GM12878 (cell line): Measurements from ENCODE around the gene M1AP. TPM values are rescaled to one million over a fixed set of nuclear protein-coding genes. Genes with fewer than 3 reads are reported as not detected.

ENCODE experiments used
- ATAC-seq: fragments of 200-7000 bp; cut with Tn5 transposase; 3 replicates; pipeline ENCODE4 v1.9.1; 2020; ENCODE audit warnings: mild to moderate bottlenecking, moderate library complexity
- BruUV-seq: library from RNA; stranded (reverse); fragments of 400-500 nt; replicated peaks from 2 replicates; lab custom pipeline; 2021; lab: Mats Ljungman, UMichigan
- CTCF ChIA-PET: fragments of 300-600 bp; sonication (Branson Sonifier 250); formaldehyde crosslinking; extraction: SDS; loops from one replicate; lab custom pipeline; 2021; ENCODE audit warnings: inconsistent platforms; lab: Yijun Ruan, JAX
- POLR2A ChIA-PET: fragments of 350-600 bp; formaldehyde crosslinking; extraction: SDS; loops from one replicate; lab custom pipeline; 2021; ENCODE audit warnings: inconsistent platforms; lab: Charles Lee
- RAD21 ChIA-PET: fragments of 300-600 bp; sonication (Branson Sonifier 250); formaldehyde crosslinking; loops from one replicate; lab custom pipeline; 2023; ENCODE audit warnings: antibody characterized with exemption; ENCODE audit not compliant: unreplicated experiment; lab: Charles Lee
- SMC1A ChIA-PET: fragments of 300-600 bp; sonication (Branson Sonifier 250); formaldehyde crosslinking; loops from one replicate; lab custom pipeline; 2023; ENCODE audit not compliant: unreplicated experiment, uncharacterized antibody; lab: Charles Lee
- DNase-seq: peaks from one replicate; pipeline ENCODE4 v3.0.0-alpha.2; 2011; ENCODE audit warnings: low read depth, low spot score
- FAIRE-seq: peaks from 3 replicates; lab custom pipeline; 2011; peaks lifted over from hg19 to GRCh38; lab: Jason Lieb, UNC
- H2AFZ ChIP-seq: 2 replicates; pipeline ENCODE4 v1.6.0; 2011; ENCODE audit warnings: low read depth, low read length, control low read depth; ENCODE audit not compliant: control insufficient read depth
- H3K27ac ChIP-seq: 2 replicates; pipeline ENCODE4 v1.5.1; 2011; ENCODE audit warnings: control low read depth; ENCODE audit not compliant: control insufficient read depth, insufficient read depth
- H3K27me3 ChIP-seq, 2 experiments: replicated peaks in 1 of 2; 2 replicates each; pipeline versions ENCODE4 v1.6.0 to v1.6.1; 2011; ENCODE audit warnings: low read length in 1 of 2; ENCODE audit not compliant: control insufficient read depth in 2 of 2, insufficient read depth in 2 of 2
- H3K36me3 ChIP-seq, 2 experiments: 2 replicates each; pipeline ENCODE4 v1.5.1; 2011; ENCODE audit warnings: low read length in 1 of 2; ENCODE audit not compliant: control insufficient read depth in 2 of 2, insufficient read depth in 2 of 2
- H3K4me1 ChIP-seq: 2 replicates; pipeline ENCODE4 v1.6.1; 2011; ENCODE audit warnings: mild to moderate bottlenecking, low read length, moderate library complexity, mixed read lengths; ENCODE audit not compliant: control insufficient read depth, insufficient read depth
- H3K4me2 ChIP-seq: 2 replicates; pipeline ENCODE4 v1.6.0; 2011; ENCODE audit warnings: control low read depth; ENCODE audit not compliant: control insufficient read depth, insufficient read depth
- H3K4me3 ChIP-seq: fragments of 200-600 bp; sonication (generic); 2 replicates; pipeline ENCODE4 v1.5.1; 2016
- H3K79me2 ChIP-seq: 2 replicates; pipeline ENCODE4 v1.6.0; 2011; ENCODE audit warnings: low read length; ENCODE audit not compliant: control insufficient read depth, insufficient read depth
- H3K9ac ChIP-seq: 2 replicates; pipeline ENCODE4 v1.8.0; 2011; ENCODE audit warnings: low read length, control low read depth, mixed read lengths; ENCODE audit not compliant: control insufficient read depth, insufficient read depth
- H3K9me3 ChIP-seq: replicated peaks from 3 replicates; pipeline ENCODE4 v1.5.1; 2011; ENCODE audit warnings: mild to moderate bottlenecking, low read length; ENCODE audit not compliant: control insufficient read depth, insufficient read depth
- H4K20me1 ChIP-seq: 2 replicates; pipeline ENCODE4 v1.6.0; 2011; ENCODE audit not compliant: control insufficient read depth, insufficient read depth
- ASH2L ChIP-seq: fragments of 300-600, 200-600 bp; sonication (generic); IDR thresholded peaks from 2 replicates; pipeline ENCODE4 v1.6.1; 2017; ENCODE audit warnings: low read depth, mild to moderate bottlenecking, borderline replicate concordance
- BACH1 ChIP-seq: fragments of 450-650 bp; IDR thresholded peaks from 2 replicates; pipeline ENCODE4 v1.6.1; 2017; ENCODE audit warnings: mild to moderate bottlenecking, borderline replicate concordance
- BHLHE40 ChIP-seq, 2 experiments: fragments of 450-650 bp in 1 of 2; IDR thresholded peaks; 2 replicates each; pipeline ENCODE4 v1.6.1; 2011 to 2017; ENCODE audit warnings: low read depth in 2 of 2, borderline replicate concordance in 1 of 2, improper control_type of control experiment in 1 of 2, low read length in 1 of 2, mild to moderate bottlenecking in 1 of 2
- CHD2 ChIP-seq: IDR thresholded peaks from 2 replicates; pipeline ENCODE4 v1.6.1; 2011; ENCODE audit warnings: low read depth, low read length, improper control_type of control experiment, borderline replicate concordance
- EP300 ChIP-seq, 2 experiments: fragments of 150-350 bp in 1 of 2; IDR thresholded peaks; 2 replicates each; pipeline ENCODE4 v1.6.1; 2011 to 2012; ENCODE audit warnings: low read depth in 2 of 2, low read length in 2 of 2, borderline replicate concordance in 1 of 2, improper control_type of control experiment in 1 of 2, inconsistent platforms in 1 of 2; ENCODE audit not compliant: control insufficient read depth in 1 of 2
- ETV6 ChIP-seq, 2 experiments: fragments of 450-650 bp in 1 of 2; IDR thresholded peaks in 1 of 2; conservative IDR thresholded peaks in 1 of 2; 2 replicates each; pipeline ENCODE4 v1.6.1; 2014; ENCODE audit warnings: antibody characterized with exemption in 1 of 2, borderline replicate concordance in 1 of 2, low read depth in 1 of 2, mild to moderate bottlenecking in 1 of 2, moderate library complexity in 1 of 2
- HDAC2 ChIP-seq: fragments of 200-600 bp; sonication (generic); IDR thresholded peaks from 2 replicates; pipeline ENCODE4 v1.6.1; 2017
- IKZF1 ChIP-seq: fragments of 450-650 bp; conservative IDR thresholded peaks from 2 replicates; pipeline ENCODE4 v1.6.1; 2017; ENCODE audit warnings: antibody characterized with exemption, mild to moderate bottlenecking
- LARP7 ChIP-seq: fragments of 450-650 bp; IDR thresholded peaks from 2 replicates; pipeline ENCODE4 v1.6.1; 2017; ENCODE audit warnings: mild to moderate bottlenecking
- MLLT1 ChIP-seq: fragments of 450-650 bp; IDR thresholded peaks from 2 replicates; pipeline ENCODE4 v1.6.1; 2016; ENCODE audit warnings: mild to moderate bottlenecking
- POLR2A ChIP-seq: IDR thresholded peaks from 2 replicates; pipeline ENCODE4 v1.6.1; 2011; ENCODE audit warnings: low read depth, mild to moderate bottlenecking, low read length
- POLR2AphosphoS5 ChIP-seq: IDR thresholded peaks from 2 replicates; pipeline ENCODE4 v1.6.1; 2011; ENCODE audit warnings: mild to moderate bottlenecking, low read length, inconsistent platforms
- RELB ChIP-seq: fragments of 450-650 bp; IDR thresholded peaks from 2 replicates; pipeline ENCODE4 v1.6.1; 2017; ENCODE audit warnings: low read depth, mild to moderate bottlenecking, moderate library complexity
- RFX5 ChIP-seq: IDR thresholded peaks from 2 replicates; pipeline ENCODE4 v1.6.1; 2011; ENCODE audit warnings: low read depth, low read length, improper control_type of control experiment
- SMAD1 ChIP-seq: fragments of 450-650 bp; IDR thresholded peaks from 2 replicates; pipeline ENCODE4 v1.6.1; 2018; ENCODE audit warnings: mild to moderate bottlenecking, low read depth; ENCODE audit not compliant: partially characterized antibody
- SMAD5 ChIP-seq: IDR thresholded peaks from 2 replicates; pipeline ENCODE4 v1.6.1; 2016; ENCODE audit warnings: antibody characterized with exemption, low read depth
- SRF ChIP-seq, 2 experiments: IDR thresholded peaks; 2 replicates each; pipeline ENCODE4 v1.6.1; 2011; ENCODE audit warnings: low read depth in 2 of 2, low read length in 2 of 2, mild to moderate bottlenecking in 1 of 2, moderate library complexity in 1 of 2
- TAF1 ChIP-seq: IDR thresholded peaks from 2 replicates; pipeline ENCODE4 v1.6.1; 2011; ENCODE audit warnings: mild to moderate bottlenecking, low read depth, low read length, borderline replicate concordance
- TCF3 ChIP-seq: IDR thresholded peaks from 2 replicates; pipeline ENCODE4 v1.6.1; 2012; ENCODE audit warnings: low read depth, mild to moderate bottlenecking, low read length, borderline replicate concordance; ENCODE audit not compliant: insufficient read depth
- ZNF622 ChIP-seq: fragments of 450-650 bp; IDR thresholded peaks from 2 replicates; pipeline ENCODE4 v1.6.1; 2017; ENCODE audit warnings: mild to moderate bottlenecking, inconsistent platforms
- WGBS: methylation state at CpG from one replicate; pipeline ENCODE4 v1.1.6; 2016; ENCODE audit warnings: low lambda C conversion rate; ENCODE audit not compliant: insufficient replicate concordance, insufficient coverage; ENCODE audit errors: missing lambda C conversion rate; 5-methylcytosine and 5-hydroxymethylcytosine counted together
- in situ Hi-C: fragments of 300-500 bp; cut with MboI; formaldehyde crosslinking; loops from 9 replicates; pipeline ENCODE4 v1.14.3; 2018; ENCODE audit warnings: mixed read lengths
- intact Hi-C: fragments of 100-400 bp; cut with micrococcal nuclease; formaldehyde crosslinking; loops from one replicate; pipeline ENCODE4 v1.14.2; 2022; ENCODE audit not compliant: unreplicated experiment
- polyA plus RNA-seq, 11 experiments: library from polyadenylated mRNA; depleted of rRNA in 4 of 11; unstranded in 6 of 11; stranded (reverse) in 5 of 11; fragments of >200 nt; fragmentation: Nextera tagmentation in 4 of 11; fragmentation: Illumina TruSeq in 1 of 11; extraction: Ambion mirVana in 4 of 11; extraction: Trizol in 1 of 11; gene quantifications; 1 replicate in 1 of 11; 2 replicates in 10 of 11; pipeline versions ENCODE4 v1.2.1 to v1.2.3, GENCODE V29; 2011 to 2016; ENCODE audit warnings: inconsistent platforms in 2 of 11, missing spikeins in 2 of 11, low read depth in 1 of 11
- total RNA-seq, 4 experiments: library from RNA; depleted of rRNA in 3 of 4; stranded (reverse); fragments of >200 nt in 3 of 4; fragmentation: Illumina TruSeq in 1 of 4; extraction: Trizol in 1 of 4; gene quantifications; 2 replicates each; pipeline versions ENCODE4 v1.2.1 to v1.2.3, GENCODE V29; 2013 to 2021

Gene M1AP
- total and polyA plus RNA-seq, 10 of the 15 experiments (the other 5 are each of a cell fraction or from before 2014, with no cell fraction given), result 0.04 to 0.32 (median 0.16) TPM; not detected in 4

- peaks cover 33% of the 10 kb centered on the region for H3K4me1 ChIP-seq
- H3K4me2 ChIP-seq, result peak overlapping the region; percentile 95
- ChIA-PET RAD21 (interaction anchor here (0.6 to 8.6 kb wide), 7 partner anchors 19 to 91 kb away, joined by 3 to 96 read pairs (median 24); partner anchors contain the start of genes AUP1, HTRA2 and WBP1), SMC1A (interaction anchor here (1.1 to 6.8 kb wide), 8 partner anchors 11 to 42 kb away, joined by 3 to 106 read pairs (median 38); partner anchors contain the start of genes AUP1 and HTRA2), POLR2A (interaction anchor here (1.3 to 17.8 kb wide), 6 partner anchors 10 to 42 kb away, joined by 3 to 441 read pairs (median 6); partner anchors contain the start of genes AUP1, HTRA2 and PCGF1), CTCF (interaction anchor here (0.7 to 14.3 kb wide), 4 partner anchors 10 to 66 kb away, joined by 3 to 115 read pairs (median 52); partner anchors contain the start of genes AUP1, CCDC142, DQX1 and HTRA2)
- TSS peak; percentile 67 for BruUV-seq
- peak overlapping the region; percentile 95 for H3K4me3 ChIP-seq
- WGBS, result 3% methylated on average over 85 of the region's 85 CpGs
- H3K9me3 ChIP-seq, result no peaks in the 10 kb centered on the region
- peak overlapping the region; percentile 82 for H3K9ac ChIP-seq
- ATAC-seq (peak; percentile 57), FAIRE-seq (no peak), DNase-seq (no peak)
- H3K36me3 ChIP-seq, result no peaks in the 10 kb centered on the region; a peak in 1 of 4 replicates
- H3K27ac ChIP-seq, result peak overlapping the region; percentile 67
- intact Hi-C loops, result no loop called here
- no peaks in the 10 kb centered on the region for H3K27me3 ChIP-seq
- in situ Hi-C loops, result no loop called here
- no peaks in the 10 kb centered on the region for H4K20me1 ChIP-seq
- peaks cover 69% of the 10 kb centered on the region for H3K79me2 ChIP-seq
- peak overlapping the region; percentile 71 for H2AFZ ChIP-seq
- TF ChIP-seq ETV6 (conservative IDR thresholded peaks at IDR 0.05 in 1 of 2, IDR thresholded peaks at IDR 0.05 in 1 of 2; ENCODE audit: borderline replicate concordance in 1 of 2, low read depth in 1 of 2) (no peak; a peak in 1 of 4 replicates), HDAC2 (no peak), SMAD5 (peak; percentile 34; the same call in 1 of the 2 replicates), SRF (IDR thresholded peaks at IDR 0.05; ENCODE audit: low read depth in 2 of 2, low read length in 2 of 2) (no peak), MLLT1 (peak; percentile 55; the same call in 1 of the 2 replicates), TCF3 (no peak), ASH2L (0 out of 2 replicates have a peak, but pooled peaks have one; percentile 35), CHD2 (no peak), TAF1 (peak; percentile 16; the same call in 1 of the 2 replicates), BHLHE40 (IDR thresholded peaks at IDR 0.05; ENCODE audit: borderline replicate concordance in 1 of 2, low read depth in 2 of 2, low read length in 1 of 2) (peak in 1 of 2 experiments; percentile 14; a peak in 1 of 4 replicates), EP300 (IDR thresholded peaks at IDR 0.05; ENCODE audit: borderline replicate concordance in 1 of 2, control insufficient read depth in 1 of 2, low read depth in 2 of 2, low read length in 2 of 2) (no peak), ZNF622 (no peak), RFX5 (no peak), SMAD1 (no peak), BACH1 (0 out of 2 replicates have a peak, but pooled peaks have one; percentile 43), POLR2A (peak; percentile 59), IKZF1 (peak; percentile 84), RELB (peak; percentile 37; the same call in 1 of the 2 replicates), LARP7 (peak; percentile 60), POLR2AphosphoS5 (no peak)
These were observed 99.0 kb downstream of the M1AP start for GRCh38 chr2:74548900-74549826.
